ENCODE data around the gene RNASEL. TPM values are rescaled to one million over a fixed set of nuclear protein-coding genes. Genes with fewer than 3 reads are reported as not detected.

The RNASEL gene
- total and polyA plus RNA-seq, 2 donors (not counting 1 experiment from before 2014, with no cell fraction given): 6.1 to 9.6 TPM

GRCh38 chr1:182569939-182570610, 19.0 kb downstream of the RNASEL start:
- no peak for TF ChIP-seq CTCF (conservative IDR thresholded peaks at IDR 0.05 in 1 of 2, IDR thresholded peaks at IDR 0.05 in 1 of 2; ENCODE audit: low read depth in 1 of 2, low read length in 2 of 2)
- TF ChIP-seq EZH2 (IDR thresholded peaks at IDR 0.05; ENCODE audit: low read length, missing control alignments): no peak
- no peaks in the 10 kb centered on the region for H3K4me1 ChIP-seq (ENCODE audit: control insufficient read depth, extremely low read depth, insufficient read depth, low read length)
- no peak overlapping the region for H3K4me3 ChIP-seq (replicated peaks in 1 of 4; ENCODE audit: control extremely low read depth in 1 of 4, insufficient read depth in 1 of 4, low read depth in 3 of 4, low read length in 4 of 4)
- H3K27ac ChIP-seq (ENCODE audit: insufficient read depth, low read length): no peak overlapping the region
- H3K9me3 ChIP-seq (ENCODE audit: control insufficient read depth, insufficient read depth, low read depth, low read length): no peaks in the 10 kb centered on the region
- H3K36me3 ChIP-seq (ENCODE audit: control insufficient read depth, insufficient read depth, low read length): no peaks in the 10 kb centered on the region
- no peak overlapping the region for H2AFZ ChIP-seq (ENCODE audit: low read length)
- no peaks in the 10 kb centered on the region for H3K79me2 ChIP-seq (ENCODE audit: control insufficient read depth, insufficient read depth, low read length)
- no peak overlapping the region for H3K9ac ChIP-seq (ENCODE audit: insufficient read depth, low read length)
- no peaks in the 10 kb centered on the region for H4K20me1 ChIP-seq (ENCODE audit: control insufficient read depth, extremely low read depth, insufficient read depth, low read length)
- DNase-seq (ENCODE audit: low read depth in 2 of 2): no peak
- H3K4me2 ChIP-seq (ENCODE audit: extremely low read depth, insufficient read depth, low read length): no peak overlapping the region
- H3K27me3 ChIP-seq (ENCODE audit: control insufficient read depth, insufficient read depth, low read length): no peaks in the 10 kb centered on the region

- TF ChIP-seq EZH2 (IDR thresholded peaks at IDR 0.05; ENCODE audit: low read length, missing control alignments) (no peak), CTCF (conservative IDR thresholded peaks at IDR 0.05 in 1 of 2, IDR thresholded peaks at IDR 0.05 in 1 of 2; ENCODE audit: low read depth in 1 of 2, low read length in 2 of 2) (no peak)
- H3K9ac ChIP-seq (ENCODE audit: insufficient read depth, low read length): no peak overlapping the region
- no peaks in the 10 kb centered on the region for H3K9me3 ChIP-seq (ENCODE audit: control insufficient read depth, insufficient read depth, low read depth, low read length)
- no peak for DNase-seq (ENCODE audit: low read depth in 2 of 2)
- H3K4me3 ChIP-seq (replicated peaks in 1 of 4; ENCODE audit: control extremely low read depth in 1 of 4, insufficient read depth in 1 of 4, low read depth in 3 of 4, low read length in 4 of 4): no peak overlapping the region
- no peaks in the 10 kb centered on the region for H4K20me1 ChIP-seq (ENCODE audit: control insufficient read depth, extremely low read depth, insufficient read depth, low read length)
- no peaks in the 10 kb centered on the region for H3K79me2 ChIP-seq (ENCODE audit: control insufficient read depth, insufficient read depth, low read length)
- H3K27ac ChIP-seq (ENCODE audit: insufficient read depth, low read length): no peak overlapping the region
- no peaks in the 10 kb centered on the region for H3K27me3 ChIP-seq (ENCODE audit: control insufficient read depth, insufficient read depth, low read length)
- H3K36me3 ChIP-seq (ENCODE audit: control insufficient read depth, insufficient read depth, low read length): no peaks in the 10 kb centered on the region
- no peaks in the 10 kb centered on the region for H3K4me1 ChIP-seq (ENCODE audit: control insufficient read depth, extremely low read depth, insufficient read depth, low read length)
- no peak overlapping the region for H3K4me2 ChIP-seq (ENCODE audit: extremely low read depth, insufficient read depth, low read length)
- H2AFZ ChIP-seq (ENCODE audit: low read length): no peak overlapping the region
Measured at GRCh38 chr1:182568647-182569284, 20.3 kb downstream of the RNASEL start.

GRCh38 chr1:182567629-182568028, 21.4 kb downstream of the RNASEL start:
- Histone ChIP-seq H3K36me3 (ENCODE audit: control insufficient read depth, insufficient read depth, low read length) (no peaks in the 10 kb centered on the region), H3K9me3 (ENCODE audit: control insufficient read depth, insufficient read depth, low read depth, low read length) (no peaks in the 10 kb centered on the region), H3K4me1 (ENCODE audit: control insufficient read depth, extremely low read depth, insufficient read depth, low read length) (no peaks in the 10 kb centered on the region), H3K4me2 (ENCODE audit: extremely low read depth, insufficient read depth, low read length) (no peak overlapping the region), H3K4me3 (replicated peaks in 1 of 4; ENCODE audit: control extremely low read depth in 1 of 4, insufficient read depth in 1 of 4, low read depth in 3 of 4, low read length in 4 of 4) (no peak overlapping the region), H4K20me1 (ENCODE audit: control insufficient read depth, extremely low read depth, insufficient read depth, low read length) (no peaks in the 10 kb centered on the region), H3K79me2 (ENCODE audit: control insufficient read depth, insufficient read depth, low read length) (no peaks in the 10 kb centered on the region), H3K27ac (ENCODE audit: insufficient read depth, low read length) (no peak overlapping the region), H3K27me3 (ENCODE audit: control insufficient read depth, insufficient read depth, low read length) (no peaks in the 10 kb centered on the region), H3K9ac (ENCODE audit: insufficient read depth, low read length) (no peak overlapping the region), H2AFZ (ENCODE audit: low read length) (no peak overlapping the region)
- DNase-seq (ENCODE audit: low read depth in 2 of 2): no peak
- TF ChIP-seq CTCF (conservative IDR thresholded peaks at IDR 0.05 in 1 of 2, IDR thresholded peaks at IDR 0.05 in 1 of 2; ENCODE audit: low read depth in 1 of 2, low read length in 2 of 2) (no peak), EZH2 (IDR thresholded peaks at IDR 0.05; ENCODE audit: low read length, missing control alignments) (no peak)

Data from fibroblast of lung (primary cell).